ENCODE measurements around the gene SLC2A4RG.

The SLC2A4RG gene

GRCh38 chr20:63751471-63752271 lies 12.1 kb downstream of the SLC2A4RG start:
- no peak for TF ChIP-seq CTCF (IDR thresholded peaks at IDR 0.05; ENCODE audit: extremely low read depth, missing control alignments)
- DNase-seq (ENCODE audit: low spot score) = no peak

GRCh38 chr20:63752411-63753101 lies 13.0 kb downstream of the SLC2A4RG start:
- TF ChIP-seq CTCF (IDR thresholded peaks at IDR 0.05; ENCODE audit: extremely low read depth, missing control alignments) = no peak
- no peak for DNase-seq (ENCODE audit: low spot score)

GRCh38 chr20:63753381-63753780 lies 13.8 kb downstream of the SLC2A4RG start:
- TF ChIP-seq CTCF (IDR thresholded peaks at IDR 0.05; ENCODE audit: extremely low read depth, missing control alignments) = no peak

GRCh38 chr20:63754008-63754407 lies 14.4 kb downstream of the SLC2A4RG start:
- no peak for DNase-seq (ENCODE audit: low spot score)
- TF ChIP-seq CTCF (IDR thresholded peaks at IDR 0.05; ENCODE audit: extremely low read depth, missing control alignments) = no peak

More at GRCh38 chr20:63753381-63753780, 13.8 kb downstream of the SLC2A4RG start:
- DNase-seq (ENCODE audit: low spot score) = no peak

GRCh38 chr20:63755933-63756647 lies 16.5 kb downstream of the SLC2A4RG start:
- TF ChIP-seq CTCF (IDR thresholded peaks at IDR 0.05; ENCODE audit: extremely low read depth, missing control alignments) = no peak
- DNase-seq (ENCODE audit: low spot score) = no peak

GRCh38 chr20:63756648-63756991 lies 17.0 kb downstream of the SLC2A4RG start:
- no peak for DNase-seq (ENCODE audit: low spot score)
- no peak for TF ChIP-seq CTCF (IDR thresholded peaks at IDR 0.05; ENCODE audit: extremely low read depth, missing control alignments)

GRCh38 chr20:63758152-63758551 lies 18.6 kb downstream of the SLC2A4RG start:
- no peak for TF ChIP-seq CTCF (IDR thresholded peaks at IDR 0.05; ENCODE audit: extremely low read depth, missing control alignments)

More at GRCh38 chr20:63758152-63758551, 18.6 kb downstream of the SLC2A4RG start:
- no peak for DNase-seq (ENCODE audit: low spot score)

Measured in GM20000 (cell line).